ENCODE measurements around the gene PDSS2. TPM values are rescaled to one million over a fixed set of nuclear protein-coding genes. Genes with fewer than 3 reads are reported as not detected.
"Not testable (repeated sequence)": the region's sequence is repeated elsewhere in the genome, so short reads cannot be mapped to it uniquely, and the experiment has no call there.

The PDSS2 gene
- total RNA-seq, 1 donor from 2014 or later = 14.9 TPM

DNA sequence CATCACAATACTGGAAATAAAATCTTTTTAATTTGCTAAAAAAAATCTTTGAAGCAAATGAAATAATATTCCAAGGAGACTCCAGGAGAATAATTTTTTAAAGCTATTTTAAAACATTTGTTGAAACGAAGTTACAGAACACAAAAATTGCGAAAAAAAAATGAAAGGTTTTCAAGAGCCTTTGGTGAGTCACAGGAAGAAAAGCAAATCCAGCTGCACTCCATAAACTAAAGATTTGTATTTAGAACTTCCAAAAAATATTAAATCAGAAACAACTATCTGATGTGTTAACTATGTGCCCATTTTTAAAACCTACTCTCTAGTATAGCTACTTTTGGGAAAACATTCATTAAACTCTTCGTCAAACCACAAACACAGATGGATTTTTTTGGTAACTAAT lies 23.6 kb downstream of the PDSS2 start:
- H3K4me2 ChIP-seq = no peak overlapping the region

DNA sequence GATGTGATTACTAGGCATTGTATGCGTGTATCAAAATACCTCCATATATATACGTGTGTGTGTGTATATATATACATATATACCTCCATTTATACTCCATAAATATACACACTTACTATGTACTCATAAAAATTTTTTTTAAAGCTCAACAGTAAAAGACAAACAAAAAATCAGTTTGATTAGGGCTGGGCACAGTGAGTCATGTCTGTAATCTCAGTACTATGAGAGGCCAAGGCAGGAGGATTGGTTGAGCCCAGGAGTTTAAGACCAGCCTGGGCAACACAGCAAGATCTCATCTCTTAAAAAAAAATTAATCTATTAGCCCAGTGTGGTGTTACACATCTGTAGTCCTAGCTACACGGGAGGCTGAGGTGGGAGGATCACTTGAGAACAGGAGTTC lies 24.6 kb downstream of the PDSS2 start:
- Histone ChIP-seq H3K36me3 (no peaks in the 10 kb centered on the region), H3F3A (ENCODE audit: low read depth) (no peaks in the 10 kb centered on the region), H3K4me3 (no peak overlapping the region), H3K9ac (no peak overlapping the region), H3K79me2 (ENCODE audit: low read depth) (peaks cover 18% of the 10 kb centered on the region), H4K20me1 (ENCODE audit: low read depth) (no peaks in the 10 kb centered on the region), H3K9me3 (ENCODE audit: low read depth) (no peaks in the 10 kb centered on the region), H3K4me2 (no peak overlapping the region), H3K4me1 (no peaks in the 10 kb centered on the region), H2AFZ (replicated peaks) (no peak overlapping the region), H3K27ac (no peak overlapping the region), H3K27me3 (no peaks in the 10 kb centered on the region)
- no peak for DNase-seq (ENCODE audit: low spot score)
- no peak for TF ChIP-seq EZH2 (IDR thresholded peaks at IDR 0.05)
- TF ChIP-seq, protein P1, sequence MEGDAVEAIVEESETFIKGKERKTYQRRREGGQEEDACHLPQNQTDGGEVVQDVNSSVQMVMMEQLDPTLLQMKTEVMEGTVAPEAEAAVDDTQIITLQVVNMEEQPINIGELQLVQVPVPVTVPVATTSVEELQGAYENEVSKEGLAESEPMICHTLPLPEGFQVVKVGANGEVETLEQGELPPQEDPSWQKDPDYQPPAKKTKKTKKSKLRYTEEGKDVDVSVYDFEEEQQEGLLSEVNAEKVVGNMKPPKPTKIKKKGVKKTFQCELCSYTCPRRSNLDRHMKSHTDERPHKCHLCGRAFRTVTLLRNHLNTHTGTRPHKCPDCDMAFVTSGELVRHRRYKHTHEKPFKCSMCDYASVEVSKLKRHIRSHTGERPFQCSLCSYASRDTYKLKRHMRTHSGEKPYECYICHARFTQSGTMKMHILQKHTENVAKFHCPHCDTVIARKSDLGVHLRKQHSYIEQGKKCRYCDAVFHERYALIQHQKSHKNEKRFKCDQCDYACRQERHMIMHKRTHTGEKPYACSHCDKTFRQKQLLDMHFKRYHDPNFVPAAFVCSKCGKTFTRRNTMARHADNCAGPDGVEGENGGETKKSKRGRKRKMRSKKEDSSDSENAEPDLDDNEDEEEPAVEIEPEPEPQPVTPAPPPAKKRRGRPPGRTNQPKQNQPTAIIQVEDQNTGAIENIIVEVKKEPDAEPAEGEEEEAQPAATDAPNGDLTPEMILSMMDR (IDR thresholded peaks at IDR 0.05) = no peak
- TF ChIP-seq EZH2phosphoT487 (IDR thresholded peaks at IDR 0.05) = no peak
- no peaks in the 10 kb centered on the region for H3K36me3 Mint-ChIP-seq
- H3K4me3 Mint-ChIP-seq = no peak overlapping the region
- H3K27me3 Mint-ChIP-seq (ENCODE audit: insufficient read depth, low read depth) = no peaks in the 10 kb centered on the region
- H3K9me3 Mint-ChIP-seq = peaks cover 10% of the 10 kb centered on the region
- H3K27ac Mint-ChIP-seq = no peak overlapping the region
- H3K4me1 Mint-ChIP-seq = no peaks in the 10 kb centered on the region

More for the DNA sequence above, 23.6 kb downstream of the PDSS2 start:
- H3K27ac Mint-ChIP-seq = no peak overlapping the region
- Histone ChIP-seq H3K36me3 (no peaks in the 10 kb centered on the region), H3F3A (ENCODE audit: low read depth) (no peaks in the 10 kb centered on the region), H3K9me3 (ENCODE audit: low read depth) (no peaks in the 10 kb centered on the region), H2AFZ (replicated peaks) (no peak overlapping the region), H4K20me1 (ENCODE audit: low read depth) (no peaks in the 10 kb centered on the region), H3K27ac (no peak overlapping the region), H3K27me3 (no peaks in the 10 kb centered on the region), H3K4me1 (no peaks in the 10 kb centered on the region), H3K9ac (no peak overlapping the region), H3K79me2 (ENCODE audit: low read depth) (peaks cover 18% of the 10 kb centered on the region), H3K4me3 (no peak overlapping the region)
- no peak overlapping the region for H3K4me3 Mint-ChIP-seq
- H3K27me3 Mint-ChIP-seq (ENCODE audit: insufficient read depth, low read depth) = no peaks in the 10 kb centered on the region
- TF ChIP-seq EZH2phosphoT487 (IDR thresholded peaks at IDR 0.05) (no peak), EZH2 (IDR thresholded peaks at IDR 0.05) (no peak)
- TF ChIP-seq, protein P1 (IDR thresholded peaks at IDR 0.05) = no peak
- H3K9me3 Mint-ChIP-seq = peaks cover 8% of the 10 kb centered on the region
- no peaks in the 10 kb centered on the region for H3K4me1 Mint-ChIP-seq
- no peaks in the 10 kb centered on the region for H3K36me3 Mint-ChIP-seq
- no peak for DNase-seq (ENCODE audit: low spot score)

DNA sequence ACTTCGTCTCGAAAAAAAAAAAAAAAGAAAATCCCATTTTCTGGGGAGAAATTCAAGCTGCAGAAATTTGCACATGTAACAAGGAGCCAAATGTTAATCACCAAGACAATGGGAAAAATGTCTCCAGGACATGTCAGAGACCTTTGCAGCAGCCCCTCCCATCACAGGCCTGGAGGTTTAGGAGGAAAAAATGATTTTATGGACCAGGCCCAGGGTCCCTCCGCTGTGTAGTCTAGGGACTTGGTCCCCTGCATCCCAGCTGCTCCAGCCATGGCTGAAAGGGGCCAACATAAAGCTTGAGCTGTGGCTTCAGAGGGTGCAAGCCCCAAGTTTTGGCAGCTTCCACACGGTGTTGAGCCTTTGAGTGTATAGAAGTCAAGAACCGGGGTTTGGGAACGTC lies 33.4 kb downstream of the PDSS2 start:
- H3K27ac Mint-ChIP-seq; H4K20me1 ChIP-seq (ENCODE audit: low read depth); H3K9me3 ChIP-seq (ENCODE audit: low read depth); H3K27me3 Mint-ChIP-seq (ENCODE audit: insufficient read depth, low read depth); H3K4me1 Mint-ChIP-seq; H3K27me3 ChIP-seq; H3K4me3 Mint-ChIP-seq; H3K4me3 ChIP-seq; H3K27ac ChIP-seq; H3K36me3 ChIP-seq; H3K4me1 ChIP-seq; H3K79me2 ChIP-seq (ENCODE audit: low read depth); H3K9ac ChIP-seq; H2AFZ ChIP-seq (replicated peaks); H3F3A ChIP-seq (ENCODE audit: low read depth); DNase-seq (ENCODE audit: low spot score); H3K4me2 ChIP-seq: not testable (repeated sequence)
- Mint-ChIP-seq H3K36me3 (peaks cover 19% of the 10 kb centered on the region), H3K9me3 (peaks cover 27% of the 10 kb centered on the region)

DNA sequence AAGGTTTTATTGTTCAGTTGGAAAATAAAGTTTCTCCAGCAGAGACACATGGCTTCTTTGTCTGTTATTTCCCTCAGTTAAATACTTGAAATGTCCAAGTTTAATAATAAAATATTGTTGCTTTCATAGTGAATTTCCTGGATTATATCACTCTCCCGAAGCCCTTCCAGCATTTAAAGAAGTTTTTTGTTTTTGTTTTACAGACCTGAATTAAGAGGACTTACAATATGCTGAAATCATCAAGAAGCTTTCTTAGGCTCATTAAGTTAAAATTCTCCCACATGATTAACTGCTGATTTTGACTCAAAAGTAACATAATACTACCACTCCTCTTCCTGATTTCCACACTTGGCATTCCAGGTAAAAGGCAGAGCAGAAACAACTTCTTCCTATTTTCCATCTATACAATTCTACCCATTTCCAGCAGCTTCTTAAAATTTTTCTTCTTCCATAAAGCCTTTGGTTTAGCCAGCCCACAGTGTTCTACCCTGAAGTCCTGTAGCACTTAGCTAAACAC lies 35.8 kb downstream of the PDSS2 start:
- H2AFZ ChIP-seq (replicated peaks) = no peak overlapping the region
- no peaks in the 10 kb centered on the region for H3K36me3 ChIP-seq
- no peak overlapping the region for H3K4me3 Mint-ChIP-seq
- H3K27ac ChIP-seq = no peak overlapping the region
- H3K27me3 ChIP-seq = no peaks in the 10 kb centered on the region
- peaks cover 7% of the 10 kb centered on the region for H3K4me1 Mint-ChIP-seq
- peaks cover 19% of the 10 kb centered on the region for H3K9me3 Mint-ChIP-seq
- H4K20me1 ChIP-seq (ENCODE audit: low read depth) = no peaks in the 10 kb centered on the region
- H3K27me3 Mint-ChIP-seq (ENCODE audit: insufficient read depth, low read depth) = peaks cover 2% of the 10 kb centered on the region
- H3F3A ChIP-seq (ENCODE audit: low read depth) = no peaks in the 10 kb centered on the region
- no peaks in the 10 kb centered on the region for H3K4me1 ChIP-seq
- H3K9me3 ChIP-seq (ENCODE audit: low read depth) = no peaks in the 10 kb centered on the region
- TF ChIP-seq EZH2phosphoT487 (IDR thresholded peaks at IDR 0.05) (no peak), EZH2 (IDR thresholded peaks at IDR 0.05) (no peak)
- TF ChIP-seq, protein P1 (IDR thresholded peaks at IDR 0.05) = no peak
- no peak overlapping the region for H3K9ac ChIP-seq
- DNase-seq (ENCODE audit: low spot score) = no peak
- H3K79me2 ChIP-seq (ENCODE audit: low read depth) = no peaks in the 10 kb centered on the region
- no peak overlapping the region for H3K27ac Mint-ChIP-seq
- H3K4me2 ChIP-seq = no peak overlapping the region
- H3K4me3 ChIP-seq = no peak overlapping the region
- H3K36me3 Mint-ChIP-seq = peaks cover 17% of the 10 kb centered on the region
